IPS DF 6.9 (cell line): ENCODE measurements around the gene MRM3.

Experiments
- DNase-seq: peaks from one replicate; pipeline ENCODE4 v3.0.0-alpha.2; 2013; ENCODE audit warnings: low read depth, low spot score
- H3K27ac ChIP-seq: one replicate; pipeline ENCODE4 v1.5.1; 2013; ENCODE audit warnings: low read length, control low read depth
- H3K27me3 ChIP-seq: 2 replicates; pipeline ENCODE4 v1.6.1; 2013; ENCODE audit warnings: mild to moderate bottlenecking, low read length; ENCODE audit not compliant: control insufficient read depth, insufficient read depth
- H3K36me3 ChIP-seq: 2 replicates; pipeline ENCODE4 v1.6.1; 2013; ENCODE audit warnings: low read length; ENCODE audit not compliant: control insufficient read depth, insufficient read depth
- H3K4me1 ChIP-seq: 2 replicates; pipeline ENCODE4 v1.6.1; 2013; ENCODE audit warnings: low read length; ENCODE audit not compliant: control insufficient read depth, insufficient read depth
- H3K4me3 ChIP-seq: 2 replicates; pipeline ENCODE4 v1.5.1; 2013; ENCODE audit warnings: mild to moderate bottlenecking, low read length
- H3K9me3 ChIP-seq: 2 replicates; pipeline ENCODE4 v1.6.1; 2013; ENCODE audit warnings: low read length, inconsistent platforms; ENCODE audit not compliant: control insufficient read depth, insufficient read depth
- WGBS: extraction: QIAGEN DNeasy Blood & Tissue Kit; methylation state at CpG from one replicate; pipeline ENCODE4 v1.1.7; 2013; ENCODE audit warnings: mixed read lengths, missing lambda C conversion rate; ENCODE audit not compliant: insufficient read length, insufficient coverage; 5-methylcytosine and 5-hydroxymethylcytosine counted together

MRM3 gene

DNA sequence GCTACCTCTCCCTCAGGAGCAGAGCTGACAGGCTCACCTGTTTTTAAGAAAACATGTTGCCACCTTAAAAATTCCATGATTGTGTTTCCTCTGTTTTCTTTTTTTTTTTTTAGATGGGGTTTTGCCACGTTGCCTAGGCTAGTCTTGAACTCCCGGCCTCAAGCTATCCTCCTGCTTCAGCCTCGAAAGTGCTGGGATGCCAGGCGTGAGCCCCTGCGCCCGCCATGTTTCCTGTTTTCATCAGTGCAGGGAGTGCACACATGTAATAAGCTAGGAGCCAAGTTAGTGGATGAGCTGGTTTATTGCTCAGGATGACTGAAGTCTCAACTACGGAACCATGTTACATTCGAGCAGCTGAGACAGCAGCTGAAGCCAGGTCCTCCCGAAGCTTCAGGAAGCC, 13.6 kb downstream of the MRM3 start:
- no peak overlapping the region for H3K4me3 ChIP-seq
- WGBS, result no CpG with 5 or more reads among the region's 9 CpGs
- no peaks in the 10 kb centered on the region for H3K4me1 ChIP-seq
- no peak for DNase-seq
- no peak overlapping the region for H3K27ac ChIP-seq
- no peaks in the 10 kb centered on the region for H3K9me3 ChIP-seq
- peaks cover 11% of the 10 kb centered on the region for H3K36me3 ChIP-seq
- H3K27me3 ChIP-seq, result no peaks in the 10 kb centered on the region

GRCh38 chr17:796609-797008, 14.5 kb downstream of the MRM3 start:
- no peak for DNase-seq
- peaks cover 12% of the 10 kb centered on the region for H3K36me3 ChIP-seq
- no peak overlapping the region for H3K4me3 ChIP-seq
- H3K27me3 ChIP-seq, result no peaks in the 10 kb centered on the region
- H3K9me3 ChIP-seq, result no peaks in the 10 kb centered on the region
- H3K4me1 ChIP-seq, result no peaks in the 10 kb centered on the region
- H3K27ac ChIP-seq, result no peak overlapping the region
- no CpG with 5 or more reads among the region's 15 CpGs for WGBS

- no CpG with 5 or more reads among the region's 22 CpGs for WGBS
- H3K27me3 ChIP-seq, result no peaks in the 10 kb centered on the region
- no peak overlapping the region for H3K27ac ChIP-seq
- H3K36me3 ChIP-seq, result peaks cover 5% of the 10 kb centered on the region
- H3K4me1 ChIP-seq, result no peaks in the 10 kb centered on the region
- no peak for DNase-seq
- H3K9me3 ChIP-seq, result no peaks in the 10 kb centered on the region
- H3K4me3 ChIP-seq, result no peak overlapping the region
Measured at GRCh38 chr17:797236-797840, 15.2 kb downstream of the MRM3 start.

DNA sequence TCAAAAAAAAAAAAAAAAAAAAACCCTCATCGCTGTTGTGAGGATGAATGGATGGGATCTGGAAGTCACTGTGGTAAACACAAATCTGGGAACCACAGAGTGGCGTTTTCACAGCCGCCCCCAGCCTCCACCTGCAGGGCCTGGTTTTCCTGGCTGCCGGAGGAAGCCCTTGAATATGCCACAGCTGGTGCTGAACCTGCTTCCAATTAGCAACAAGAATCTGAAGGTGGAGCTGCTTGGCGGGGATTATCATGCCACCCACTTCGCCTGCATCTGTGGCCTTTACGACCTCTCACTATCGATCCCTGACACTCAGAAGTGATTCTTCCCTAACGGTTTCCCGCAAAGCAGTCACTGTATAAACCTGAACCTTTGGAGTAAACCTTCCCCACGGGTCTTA, 16.1 kb downstream of the MRM3 start:
- Histone ChIP-seq H3K27me3 (no peaks in the 10 kb centered on the region), H3K27ac (no peak overlapping the region), H3K4me1 (no peaks in the 10 kb centered on the region), H3K9me3 (no peaks in the 10 kb centered on the region), H3K36me3 (peaks cover 3% of the 10 kb centered on the region), H3K4me3 (no peak overlapping the region)
- no CpG with 5 or more reads among the region's 11 CpGs for WGBS
- no peak for DNase-seq

- no CpG with 5 or more reads among the region's 11 CpGs for WGBS
- H3K27ac ChIP-seq, result no peak overlapping the region
- no peak for DNase-seq
- no peaks in the 10 kb centered on the region for H3K4me1 ChIP-seq
- H3K27me3 ChIP-seq, result no peaks in the 10 kb centered on the region
- no peaks in the 10 kb centered on the region for H3K9me3 ChIP-seq
- H3K36me3 ChIP-seq, result peaks cover 3% of the 10 kb centered on the region
- no peak overlapping the region for H3K4me3 ChIP-seq
Measured at GRCh38 chr17:799261-799660, 17.1 kb downstream of the MRM3 start.

DNA sequence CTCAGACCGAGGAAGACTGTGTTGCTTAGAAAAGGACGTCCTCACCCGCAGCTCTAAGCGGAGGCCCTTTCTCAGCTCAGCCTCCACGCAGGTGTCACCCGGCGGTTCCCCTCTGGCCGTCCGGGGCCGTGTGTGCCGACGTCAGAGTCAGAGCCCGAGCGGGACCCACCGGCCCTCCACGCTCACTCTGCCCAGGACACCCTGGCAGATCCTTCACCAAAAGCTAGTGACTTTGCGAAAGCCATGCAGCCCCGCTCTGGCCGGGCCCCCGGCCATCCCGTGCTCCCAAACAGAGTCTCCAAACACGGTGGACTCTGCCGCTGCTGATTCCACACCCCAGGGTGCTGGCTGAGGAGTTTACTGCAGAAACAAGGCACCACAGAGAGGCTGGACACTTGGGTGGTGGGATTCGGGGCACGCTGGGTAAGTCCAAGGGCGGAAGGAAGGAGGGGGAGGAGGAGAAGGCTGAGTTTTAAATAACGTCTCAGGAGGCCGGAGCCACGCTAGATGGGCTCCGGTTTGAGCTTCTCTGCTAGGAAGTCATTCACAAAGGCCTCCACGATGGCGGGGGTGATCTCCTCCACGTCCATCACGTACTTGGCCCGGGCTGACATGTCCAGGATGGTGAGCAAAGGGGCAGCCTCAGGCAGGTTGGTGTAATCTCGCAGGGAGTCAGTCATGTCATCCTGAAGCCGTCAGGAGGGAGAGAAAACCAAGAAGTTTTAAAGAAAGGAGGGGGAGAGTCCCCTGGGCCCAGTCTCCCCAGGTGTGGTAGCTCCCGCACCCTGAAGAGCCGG, 18.5 kb downstream of the MRM3 start:
- Histone ChIP-seq H3K27ac (no peak overlapping the region), H3K4me1 (no peaks in the 10 kb centered on the region), H3K9me3 (no peaks in the 10 kb centered on the region), H3K27me3 (no peaks in the 10 kb centered on the region), H3K36me3 (peaks cover 3% of the 10 kb centered on the region), H3K4me3 (no peak overlapping the region)
- WGBS, result no CpG with 5 or more reads among the region's 39 CpGs
- no peak for DNase-seq

GRCh38 chr17:801660-802059, 19.5 kb downstream of the MRM3 start:
- H3K4me1 ChIP-seq, result no peaks in the 10 kb centered on the region
- no peaks in the 10 kb centered on the region for H3K27me3 ChIP-seq
- peaks cover 3% of the 10 kb centered on the region for H3K36me3 ChIP-seq
- no peaks in the 10 kb centered on the region for H3K9me3 ChIP-seq
- no peak for DNase-seq
- no peak overlapping the region for H3K27ac ChIP-seq
- no peak overlapping the region for H3K4me3 ChIP-seq
- no CpG with 5 or more reads among the region's 6 CpGs for WGBS

- no CpG with 5 or more reads among the region's 14 CpGs for WGBS
- DNase-seq, result no peak
- H3K36me3 ChIP-seq, result peaks cover 3% of the 10 kb centered on the region
- no peak overlapping the region for H3K27ac ChIP-seq
- no peak overlapping the region for H3K4me3 ChIP-seq
- no peaks in the 10 kb centered on the region for H3K9me3 ChIP-seq
- no peaks in the 10 kb centered on the region for H3K27me3 ChIP-seq
- H3K4me1 ChIP-seq, result no peaks in the 10 kb centered on the region
Measured at GRCh38 chr17:802481-802880, 20.3 kb downstream of the MRM3 start.

GRCh38 chr17:802901-803881, 21.0 kb downstream of the MRM3 start:
- H3K36me3 ChIP-seq, result peaks cover 6% of the 10 kb centered on the region
- H3K4me1 ChIP-seq, result no peaks in the 10 kb centered on the region
- no peak overlapping the region for H3K27ac ChIP-seq
- DNase-seq, result no peak
- no peak overlapping the region for H3K4me3 ChIP-seq
- H3K9me3 ChIP-seq, result no peaks in the 10 kb centered on the region
- WGBS, result no CpG with 5 or more reads among the region's 37 CpGs
- no peaks in the 10 kb centered on the region for H3K27me3 ChIP-seq
